ENCODE measurements around the gene WASHC2A. TPM values are rescaled to one million over a fixed set of nuclear protein-coding genes. Genes with fewer than 3 reads are reported as not detected.
"Not testable (repeated sequence)": the region's sequence is repeated elsewhere in the genome, so short reads cannot be mapped to it uniquely, and the experiment has no call there.

WASHC2A gene
- total RNA-seq, 1 donor from 2014 or later, result 56.3 TPM

DNA sequence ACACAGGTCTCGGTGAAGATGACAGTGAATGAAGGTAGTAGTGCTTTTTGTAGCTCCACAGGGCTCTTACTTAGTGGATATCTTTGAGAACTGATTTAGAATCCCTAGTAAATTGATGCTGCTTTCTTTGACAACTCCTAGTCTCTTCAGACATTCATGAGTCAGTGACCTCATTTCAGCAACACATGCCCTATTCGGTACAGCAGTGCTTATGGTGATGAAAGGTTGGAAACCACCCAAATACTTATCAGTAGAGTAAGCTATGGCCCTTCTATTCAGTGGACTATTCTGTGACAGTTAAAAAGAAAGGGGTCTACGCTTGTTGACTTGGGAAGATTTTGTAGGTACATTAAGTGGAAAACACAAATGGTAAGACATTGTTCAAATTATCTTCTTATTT lies 29.0 kb downstream of the WASHC2A start:
- not testable (repeated sequence) for H3K9me3 Mint-ChIP-seq (ENCODE audit: low read depth); H3K4me3 Mint-ChIP-seq (ENCODE audit: unreplicated experiment); H3K27ac Mint-ChIP-seq (ENCODE audit: unreplicated experiment); DNase-seq (ENCODE audit: low spot score); H3K4me1 Mint-ChIP-seq (ENCODE audit: low read depth); H3K27me3 Mint-ChIP-seq (ENCODE audit: low read depth)
- H3K36me3 Mint-ChIP-seq (ENCODE audit: low read depth), result peaks cover 10% of the 10 kb centered on the region

DNA sequence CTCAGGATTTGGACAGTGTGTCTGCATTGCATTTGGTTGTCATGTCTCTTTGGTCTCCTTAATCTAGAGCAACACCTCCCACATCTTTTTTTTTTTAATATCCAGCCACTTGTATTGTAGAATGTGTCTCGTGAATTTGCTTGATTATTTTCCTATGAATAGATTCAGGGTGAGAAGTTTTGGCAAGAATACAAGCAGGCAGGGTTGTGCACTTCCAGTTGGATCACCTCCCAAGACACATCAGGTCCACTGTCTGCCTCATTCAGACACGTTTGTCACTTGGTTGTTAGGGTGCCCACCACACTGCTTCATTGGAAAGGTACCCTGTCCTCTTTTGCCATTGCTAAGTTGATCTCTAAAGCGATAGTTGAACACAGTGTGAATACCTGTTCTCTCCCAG lies 30.9 kb downstream of the WASHC2A start:
- not testable (repeated sequence) for H3K4me3 Mint-ChIP-seq (ENCODE audit: unreplicated experiment); H3K27ac Mint-ChIP-seq (ENCODE audit: unreplicated experiment); H3K27me3 Mint-ChIP-seq (ENCODE audit: low read depth); H3K9me3 Mint-ChIP-seq (ENCODE audit: low read depth); H3K4me1 Mint-ChIP-seq (ENCODE audit: low read depth); DNase-seq (ENCODE audit: low spot score)
- H3K36me3 Mint-ChIP-seq (ENCODE audit: low read depth), result peaks cover 10% of the 10 kb centered on the region

DNA sequence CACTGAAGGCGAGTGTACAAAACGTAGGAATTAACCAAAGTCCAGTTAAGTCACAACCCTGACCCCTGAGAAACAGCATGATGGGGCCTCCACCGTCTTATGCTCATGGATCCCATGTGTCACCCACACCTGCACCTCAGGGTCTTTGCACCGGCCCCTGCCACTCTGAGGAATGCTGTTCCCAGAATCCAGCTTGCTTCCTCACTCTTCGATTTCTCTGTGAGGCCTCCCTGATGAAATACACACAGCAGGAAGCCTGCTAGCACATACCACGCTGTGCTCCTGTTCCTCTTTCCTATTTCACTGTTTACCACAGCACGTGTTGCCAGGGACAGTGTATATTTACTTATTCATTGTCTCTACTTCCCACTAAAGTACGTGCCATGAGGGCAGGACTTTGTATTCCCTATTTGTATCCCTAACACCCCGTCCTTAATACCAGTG lies 33.4 kb downstream of the WASHC2A start:
- not testable (repeated sequence) for DNase-seq (ENCODE audit: low spot score); H3K27ac Mint-ChIP-seq (ENCODE audit: unreplicated experiment); H3K4me3 Mint-ChIP-seq (ENCODE audit: unreplicated experiment); H3K27me3 Mint-ChIP-seq (ENCODE audit: low read depth); H3K9me3 Mint-ChIP-seq (ENCODE audit: low read depth); H3K4me1 Mint-ChIP-seq (ENCODE audit: low read depth)
- H3K36me3 Mint-ChIP-seq (ENCODE audit: low read depth), result peaks cover 12% of the 10 kb centered on the region

DNA sequence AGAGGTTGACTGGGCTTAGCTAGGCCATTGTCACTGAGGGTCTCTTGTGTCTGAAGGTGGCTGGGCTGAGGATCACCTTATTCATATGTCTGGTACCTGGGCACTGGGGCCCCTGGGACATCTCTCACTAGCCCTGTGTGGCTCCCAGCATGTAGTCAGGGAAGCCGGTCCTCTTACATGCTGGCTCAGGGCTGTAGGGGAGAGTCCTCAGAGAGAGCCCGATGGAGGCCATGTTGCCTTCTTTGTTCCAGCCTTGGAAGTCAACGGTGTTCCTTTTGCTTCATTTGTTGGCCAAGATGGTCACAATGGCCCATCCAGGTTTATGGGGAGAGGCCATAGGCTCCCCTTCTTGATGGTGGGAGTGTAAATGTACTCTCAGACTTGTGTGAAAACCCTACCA lies 34.0 kb downstream of the WASHC2A start:
- H3K27ac Mint-ChIP-seq (ENCODE audit: unreplicated experiment); DNase-seq (ENCODE audit: low spot score); H3K27me3 Mint-ChIP-seq (ENCODE audit: low read depth); H3K4me1 Mint-ChIP-seq (ENCODE audit: low read depth); H3K4me3 Mint-ChIP-seq (ENCODE audit: unreplicated experiment); H3K9me3 Mint-ChIP-seq (ENCODE audit: low read depth): not testable (repeated sequence)
- H3K36me3 Mint-ChIP-seq (ENCODE audit: low read depth), result peaks cover 12% of the 10 kb centered on the region

DNA sequence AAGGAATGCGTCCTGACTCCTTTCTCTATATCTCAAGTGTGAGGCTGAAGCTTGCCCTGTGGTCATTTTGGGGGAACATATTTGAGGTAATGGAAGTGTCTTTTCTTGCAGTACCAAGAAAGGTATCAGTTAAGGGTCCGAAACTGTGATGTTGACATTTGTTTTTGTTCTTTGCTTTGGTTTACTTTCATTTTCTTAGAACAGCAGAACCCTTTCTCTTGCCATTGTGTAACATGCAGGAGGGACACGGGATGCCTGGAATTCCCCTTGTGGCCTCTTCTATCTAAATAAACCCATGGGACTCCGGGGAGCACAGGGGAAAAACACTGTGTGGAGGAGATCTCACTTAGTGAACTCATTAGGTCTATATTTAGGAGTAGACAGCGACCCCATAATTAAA lies 34.5 kb downstream of the WASHC2A start:
- H3K27me3 Mint-ChIP-seq (ENCODE audit: low read depth); H3K4me3 Mint-ChIP-seq (ENCODE audit: unreplicated experiment); H3K27ac Mint-ChIP-seq (ENCODE audit: unreplicated experiment); H3K9me3 Mint-ChIP-seq (ENCODE audit: low read depth); DNase-seq (ENCODE audit: low spot score); H3K4me1 Mint-ChIP-seq (ENCODE audit: low read depth): not testable (repeated sequence)
- peaks cover 12% of the 10 kb centered on the region for H3K36me3 Mint-ChIP-seq (ENCODE audit: low read depth)

DNA sequence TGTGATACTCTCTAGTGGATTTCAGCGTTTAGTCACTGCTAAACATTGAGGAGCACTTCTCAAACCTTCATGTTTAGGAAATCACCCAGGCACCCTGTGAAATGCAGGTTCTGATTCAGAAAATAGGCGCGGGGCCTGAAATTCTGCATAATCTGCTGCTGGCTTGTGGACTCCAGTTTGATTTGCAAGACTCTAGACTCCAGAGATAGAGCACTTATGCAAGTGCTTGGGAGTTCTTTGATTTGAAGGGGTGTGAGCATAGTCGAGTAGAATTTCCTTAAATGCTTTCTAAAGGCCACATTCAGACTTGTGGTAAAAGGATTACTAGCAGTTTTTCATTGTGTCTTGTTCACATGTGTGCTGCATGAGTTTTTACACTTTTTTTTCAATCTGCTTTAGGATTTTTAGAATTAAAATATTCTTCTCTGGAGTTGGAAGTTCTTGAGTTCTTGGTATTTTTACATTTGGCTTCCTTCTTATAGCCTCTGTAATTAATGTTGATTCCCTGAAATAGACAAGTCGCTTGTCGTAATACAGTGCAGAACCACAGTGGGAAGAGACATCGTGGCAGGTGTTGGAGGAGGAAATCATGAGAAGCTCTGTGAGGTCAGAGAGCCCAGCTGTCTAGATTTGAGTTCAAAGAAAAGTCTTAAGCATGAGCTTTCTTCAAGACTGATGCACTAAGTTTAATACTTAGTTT lies 41.4 kb downstream of the WASHC2A start:
- not testable (repeated sequence) for H3K4me1 Mint-ChIP-seq (ENCODE audit: low read depth); DNase-seq (ENCODE audit: low spot score); H3K27me3 Mint-ChIP-seq (ENCODE audit: low read depth); H3K9me3 Mint-ChIP-seq (ENCODE audit: low read depth); H3K27ac Mint-ChIP-seq (ENCODE audit: unreplicated experiment); H3K4me3 Mint-ChIP-seq (ENCODE audit: unreplicated experiment)
- peaks cover 12% of the 10 kb centered on the region for H3K36me3 Mint-ChIP-seq (ENCODE audit: low read depth)

DNA sequence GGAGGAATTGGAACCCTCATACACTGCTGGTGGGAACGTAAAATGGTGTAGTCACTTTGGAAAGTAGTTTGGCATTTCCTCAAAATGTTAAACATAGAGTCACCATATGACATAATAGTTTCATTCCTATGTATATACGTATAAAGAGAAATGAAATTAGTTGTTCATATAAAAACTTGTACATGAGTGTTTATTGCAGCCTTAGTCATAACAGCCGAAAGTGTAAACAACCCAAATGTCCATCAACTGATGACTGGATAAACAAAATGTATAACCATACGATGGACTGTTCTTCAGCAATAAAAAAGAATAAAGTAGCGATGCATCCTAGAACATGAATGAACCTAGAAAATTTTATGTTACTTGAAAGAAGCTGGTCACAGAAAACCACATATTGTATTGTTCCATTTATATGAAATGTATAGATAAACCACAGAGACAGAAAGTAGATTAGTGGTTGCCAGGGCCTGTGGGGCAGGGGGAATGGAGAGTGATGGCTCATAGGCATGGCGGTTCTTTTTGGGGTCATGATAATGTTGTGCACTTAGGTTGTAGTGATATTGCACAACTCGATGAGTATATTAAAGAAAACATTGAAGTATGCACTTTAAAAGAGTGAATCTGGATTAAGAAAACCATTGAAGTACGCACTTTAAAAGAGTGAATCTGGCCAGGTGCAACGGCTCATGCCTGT lies 44.8 kb downstream of the WASHC2A start:
- not testable (repeated sequence) for H3K9me3 Mint-ChIP-seq (ENCODE audit: low read depth); H3K27ac Mint-ChIP-seq (ENCODE audit: unreplicated experiment); H3K4me3 Mint-ChIP-seq (ENCODE audit: unreplicated experiment); DNase-seq (ENCODE audit: low spot score); H3K36me3 Mint-ChIP-seq (ENCODE audit: low read depth); H3K27me3 Mint-ChIP-seq (ENCODE audit: low read depth); H3K4me1 Mint-ChIP-seq (ENCODE audit: low read depth)

DNA sequence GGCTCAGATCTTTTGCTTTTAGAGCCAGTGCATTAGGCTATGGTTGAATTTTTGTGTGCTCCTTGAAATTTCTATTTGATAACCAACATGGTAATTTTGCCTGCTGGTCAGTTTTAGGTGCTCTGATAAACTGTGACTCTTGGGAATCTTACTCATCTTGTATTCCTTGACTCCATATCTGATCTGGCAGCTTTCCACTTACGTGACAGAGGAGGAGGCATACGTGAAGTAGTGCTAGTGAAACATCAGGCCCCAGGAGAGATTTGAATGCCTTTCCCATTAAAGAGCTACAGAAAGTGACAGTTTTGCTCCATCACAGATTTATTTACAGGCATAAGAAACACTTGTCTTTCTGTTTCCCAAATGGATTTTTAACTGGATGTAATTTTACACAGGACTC lies 59.0 kb downstream of the WASHC2A start:
- DNase-seq (ENCODE audit: low spot score); H3K9me3 Mint-ChIP-seq (ENCODE audit: low read depth); H3K4me1 Mint-ChIP-seq (ENCODE audit: low read depth); H3K27me3 Mint-ChIP-seq (ENCODE audit: low read depth); H3K4me3 Mint-ChIP-seq (ENCODE audit: unreplicated experiment); H3K27ac Mint-ChIP-seq (ENCODE audit: unreplicated experiment): not testable (repeated sequence)
- H3K36me3 Mint-ChIP-seq (ENCODE audit: low read depth), result peaks cover 18% of the 10 kb centered on the region

DNA sequence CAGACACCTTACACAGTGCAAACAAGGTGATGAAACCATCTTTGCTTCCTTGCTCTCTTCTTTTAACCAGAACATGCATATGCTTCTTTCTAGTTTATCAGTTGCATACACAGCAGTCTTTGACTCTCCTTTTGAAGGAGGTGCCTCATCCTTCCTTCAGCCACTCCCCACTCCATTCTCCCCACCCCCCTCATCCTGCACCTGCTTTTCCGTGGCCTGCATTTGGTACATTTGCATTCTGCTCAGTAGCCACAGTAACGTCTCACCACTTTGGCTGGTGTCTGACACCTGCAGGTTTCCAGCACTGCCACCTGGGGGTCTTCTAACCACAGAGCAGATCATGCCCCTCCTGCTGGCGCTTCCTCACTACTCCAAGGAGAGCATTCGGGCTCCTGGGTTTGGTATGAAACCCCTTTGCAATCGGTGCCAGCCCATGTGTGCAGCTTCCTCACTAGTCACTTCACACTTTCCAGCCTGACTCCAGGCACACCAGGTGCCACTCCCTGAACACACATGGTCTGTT lies 60.1 kb downstream of the WASHC2A start:
- H3K4me3 Mint-ChIP-seq (ENCODE audit: unreplicated experiment); H3K9me3 Mint-ChIP-seq (ENCODE audit: low read depth); H3K4me1 Mint-ChIP-seq (ENCODE audit: low read depth); H3K27me3 Mint-ChIP-seq (ENCODE audit: low read depth); H3K27ac Mint-ChIP-seq (ENCODE audit: unreplicated experiment); DNase-seq (ENCODE audit: low spot score): not testable (repeated sequence)
- H3K36me3 Mint-ChIP-seq (ENCODE audit: low read depth), result peaks cover 22% of the 10 kb centered on the region

DNA sequence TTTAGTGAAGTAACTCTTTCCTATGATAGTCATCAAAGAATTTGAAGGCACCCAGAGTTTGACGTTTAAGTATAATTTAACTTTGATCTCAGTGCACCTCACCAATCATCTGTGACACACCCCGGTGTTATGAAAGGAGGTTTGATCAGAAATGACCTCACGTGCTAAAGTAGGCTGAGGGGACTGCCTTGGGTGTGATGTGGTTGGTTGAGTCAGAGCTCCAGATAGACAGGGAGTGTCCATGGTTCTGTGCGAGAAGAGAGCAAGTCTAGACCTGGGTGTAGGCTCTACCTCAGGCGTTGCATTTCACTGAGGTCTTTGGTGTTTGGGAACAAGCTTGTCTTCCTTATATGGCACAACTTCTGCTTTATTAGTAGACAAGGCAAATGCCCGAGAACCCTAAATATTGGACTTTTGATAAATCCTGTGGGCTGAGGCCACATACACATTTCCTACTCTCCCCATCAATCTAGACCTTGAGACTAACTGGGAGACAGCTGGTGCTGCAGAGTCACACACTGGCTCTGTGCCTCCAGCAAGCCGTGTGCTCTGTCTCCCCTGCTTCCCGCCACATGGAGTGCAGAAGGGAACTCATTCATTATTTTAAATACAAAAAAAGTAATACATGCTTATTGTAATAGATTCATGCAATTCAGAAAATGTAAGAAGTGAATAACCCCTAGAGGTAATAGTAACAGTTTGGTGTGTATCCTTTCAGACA lies 63.7 kb downstream of the WASHC2A start:
- not testable (repeated sequence) for DNase-seq (ENCODE audit: low spot score); H3K4me3 Mint-ChIP-seq (ENCODE audit: unreplicated experiment); H3K4me1 Mint-ChIP-seq (ENCODE audit: low read depth); H3K27me3 Mint-ChIP-seq (ENCODE audit: low read depth); H3K9me3 Mint-ChIP-seq (ENCODE audit: low read depth); H3K27ac Mint-ChIP-seq (ENCODE audit: unreplicated experiment)
- H3K36me3 Mint-ChIP-seq (ENCODE audit: low read depth), result peaks cover 28% of the 10 kb centered on the region

DNA sequence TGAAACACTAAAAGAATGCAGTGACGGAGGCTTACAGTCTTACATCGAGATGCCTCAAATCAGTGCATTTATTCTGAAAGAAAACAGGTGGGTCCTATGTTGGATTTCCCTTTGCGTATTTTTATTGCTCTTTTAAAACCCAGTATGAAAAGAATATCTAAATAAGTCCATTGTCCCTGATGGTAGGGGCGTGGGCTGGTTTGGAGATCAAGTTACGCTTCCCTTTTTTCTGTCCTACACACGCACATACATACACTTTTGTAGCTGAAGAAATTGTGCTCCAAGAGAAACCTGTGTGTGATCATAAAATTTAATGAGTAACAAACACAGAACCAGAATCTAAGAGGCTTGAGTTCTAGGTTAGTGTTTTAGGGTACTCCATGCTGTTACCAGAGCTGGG lies 64.6 kb downstream of the WASHC2A start:
- not testable (repeated sequence) for H3K4me1 Mint-ChIP-seq (ENCODE audit: low read depth); H3K27ac Mint-ChIP-seq (ENCODE audit: unreplicated experiment); H3K4me3 Mint-ChIP-seq (ENCODE audit: unreplicated experiment); DNase-seq (ENCODE audit: low spot score); H3K9me3 Mint-ChIP-seq (ENCODE audit: low read depth); H3K27me3 Mint-ChIP-seq (ENCODE audit: low read depth)
- H3K36me3 Mint-ChIP-seq (ENCODE audit: low read depth), result peaks cover 26% of the 10 kb centered on the region

DNA sequence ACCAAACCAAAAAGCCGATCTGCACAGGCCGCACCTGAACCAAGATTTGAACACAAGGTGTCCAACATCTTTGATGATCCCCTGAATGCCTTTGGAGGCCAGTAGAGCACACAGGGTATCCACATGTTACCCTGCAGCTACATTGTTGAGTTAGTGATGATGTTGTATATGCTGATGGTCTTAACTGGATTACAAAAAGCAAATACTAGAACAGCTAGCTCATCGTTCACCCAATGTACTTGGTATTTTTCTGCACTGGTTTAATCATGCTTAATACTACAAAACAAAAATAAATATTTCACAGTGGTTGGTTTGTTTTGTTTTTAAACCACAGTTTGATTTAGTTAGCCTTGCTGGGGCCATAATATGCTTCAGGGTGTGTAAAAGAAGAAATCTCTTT lies 65.1 kb downstream of the WASHC2A start:
- not testable (repeated sequence) for H3K27ac Mint-ChIP-seq (ENCODE audit: unreplicated experiment); H3K27me3 Mint-ChIP-seq (ENCODE audit: low read depth); H3K4me3 Mint-ChIP-seq (ENCODE audit: unreplicated experiment)

More for the DNA sequence above, 65.1 kb downstream of the WASHC2A start:
- H3K9me3 Mint-ChIP-seq (ENCODE audit: low read depth); H3K4me1 Mint-ChIP-seq (ENCODE audit: low read depth); DNase-seq (ENCODE audit: low spot score): not testable (repeated sequence)
- H3K36me3 Mint-ChIP-seq (ENCODE audit: low read depth), result peaks cover 24% of the 10 kb centered on the region
